Measurements from ENCODE around the gene PIP5K1B. TPM values are rescaled to one million over a fixed set of nuclear protein-coding genes. Genes with fewer than 3 reads are reported as not detected.

The PIP5K1B gene
- total RNA-seq, 2 experiments from 2014 or later: 3.8 to 10.7 TPM

GRCh38 chr9:69023650-69024049, 318.6 kb downstream of the PIP5K1B start:
- Histone ChIP-seq H3K4me1 (ENCODE audit: insufficient read depth, low read length, poor library complexity, severe bottlenecking) (peaks cover 7% of the 10 kb centered on the region), H3K9me3 (ENCODE audit: low read length) (no peaks in the 10 kb centered on the region), H3K9me2 (ENCODE audit: insufficient read depth, low read length) (no peaks in the 10 kb centered on the region), H3K27ac (ENCODE audit: low read depth, low read length, poor library complexity, severe bottlenecking) (no peak overlapping the region), H3K4me2 (ENCODE audit: low read length) (no peak overlapping the region), H4K20me1 (ENCODE audit: insufficient read depth, low read length) (no peaks in the 10 kb centered on the region), H3K4me3 (ENCODE audit: low read depth, low read length, poor library complexity, severe bottlenecking) (no peak overlapping the region), H3K36me3 (ENCODE audit: insufficient read depth, low read length) (no peaks in the 10 kb centered on the region), H2AFZ (ENCODE audit: low read length) (no peak overlapping the region), H3K79me2 (ENCODE audit: insufficient read depth, low read depth, low read length) (no peaks in the 10 kb centered on the region)
- BruUV-seq (replicated peaks): no TSS peak
- no peak for TF ChIP-seq EZH2phosphoT487 (IDR thresholded peaks at IDR 0.05; ENCODE audit: borderline replicate concordance, low read depth, low read length)
- TF ChIP-seq CTCF (conservative IDR thresholded peaks at IDR 0.05; ENCODE audit: low read length): no peak
- ChIA-PET POLR2A (no interaction called here), CTCF (ENCODE audit: unreplicated experiment) (no interaction called here)
- no peak for DNase-seq (ENCODE audit: low spot score)
- intact Hi-C loops (cut with micrococcal nuclease; ENCODE audit: unreplicated experiment): loop anchor here (5.0 kb wide), 1 partner anchor 606 kb away; no protein-coding TSS in a partner anchor

GRCh38 chr9:69027355-69028097, 322.5 kb downstream of the PIP5K1B start:
- Histone ChIP-seq H2AFZ (ENCODE audit: low read length) (peak overlapping the region; percentile 79; the same call in 1 of the 2 replicates), H3K4me3 (ENCODE audit: low read depth, low read length, poor library complexity, severe bottlenecking) (no peak overlapping the region), H3K4me1 (ENCODE audit: insufficient read depth, low read length, poor library complexity, severe bottlenecking) (peaks cover 7% of the 10 kb centered on the region), H3K27ac (ENCODE audit: low read depth, low read length, poor library complexity, severe bottlenecking) (no peak overlapping the region), H3K9me3 (ENCODE audit: low read length) (peaks cover 8% of the 10 kb centered on the region), H3K4me2 (ENCODE audit: low read length) (peak overlapping the region; percentile 32; the same call in 1 of the 2 replicates), H3K36me3 (ENCODE audit: insufficient read depth, low read length) (no peaks in the 10 kb centered on the region), H4K20me1 (ENCODE audit: insufficient read depth, low read length) (no peaks in the 10 kb centered on the region), H3K79me2 (ENCODE audit: insufficient read depth, low read depth, low read length) (no peaks in the 10 kb centered on the region), H3K9me2 (ENCODE audit: insufficient read depth, low read length) (no peaks in the 10 kb centered on the region)
- POLR2A ChIA-PET: no interaction called here
- TF ChIP-seq EZH2phosphoT487 (IDR thresholded peaks at IDR 0.05; ENCODE audit: borderline replicate concordance, low read depth, low read length): no peak
- TF ChIP-seq CTCF (conservative IDR thresholded peaks at IDR 0.05; ENCODE audit: low read length): peak; percentile 94
- CTCF ChIA-PET (ENCODE audit: unreplicated experiment): no interaction called here
- intact Hi-C loops (cut with micrococcal nuclease; ENCODE audit: unreplicated experiment): loop anchor here (1.0 kb wide), 1 partner anchor 443 kb away; no protein-coding TSS in a partner anchor
- no TSS peak for BruUV-seq (replicated peaks)
- peak; percentile 77 for DNase-seq (ENCODE audit: low spot score)

- Histone ChIP-seq H3K4me3 (ENCODE audit: low read depth, low read length, poor library complexity, severe bottlenecking) (no peak overlapping the region), H3K79me2 (ENCODE audit: insufficient read depth, low read depth, low read length) (no peaks in the 10 kb centered on the region), H3K27ac (ENCODE audit: low read depth, low read length, poor library complexity, severe bottlenecking) (no peak overlapping the region), H3K4me2 (ENCODE audit: low read length) (no peak overlapping the region), H3K4me1 (ENCODE audit: insufficient read depth, low read length, poor library complexity, severe bottlenecking) (peaks cover 7% of the 10 kb centered on the region), H3K9me3 (ENCODE audit: low read length) (peaks cover 8% of the 10 kb centered on the region), H2AFZ (ENCODE audit: low read length) (no peak overlapping the region), H3K9me2 (ENCODE audit: insufficient read depth, low read length) (no peaks in the 10 kb centered on the region), H4K20me1 (ENCODE audit: insufficient read depth, low read length) (no peaks in the 10 kb centered on the region), H3K36me3 (ENCODE audit: insufficient read depth, low read length) (no peaks in the 10 kb centered on the region)
- no peak for TF ChIP-seq EZH2phosphoT487 (IDR thresholded peaks at IDR 0.05; ENCODE audit: borderline replicate concordance, low read depth, low read length)
- TF ChIP-seq CTCF (conservative IDR thresholded peaks at IDR 0.05; ENCODE audit: low read length): no peak
- ChIA-PET CTCF (ENCODE audit: unreplicated experiment) (no interaction called here), POLR2A (interaction anchor here (1.1 kb wide), 1 partner anchor 350 kb away, joined by 3 read pairs; no protein-coding TSS in a partner anchor)
- intact Hi-C loops (cut with micrococcal nuclease; ENCODE audit: unreplicated experiment): no loop called here
- no TSS peak for BruUV-seq (replicated peaks)
- DNase-seq (ENCODE audit: low spot score): no peak
Measured at GRCh38 chr9:69028754-69029153, 323.7 kb downstream of the PIP5K1B start.

Measured in OCI-LY7 (cell line).